Measurements from ENCODE around the gene FANCD2.

FANCD2 gene

GRCh38 chr3:10000686-10001085, 25.6 kb upstream of the FANCD2 start:
- peaks cover 63% of the 10 kb centered on the region for H3K36me3 ChIP-seq (ENCODE audit: control insufficient read depth, low read length)
- TF ChIP-seq CTCF (IDR thresholded peaks at IDR 0.05; ENCODE audit: low read depth, low read length, poor library complexity, severe bottlenecking) (no peak), EZH2phosphoT487 (IDR thresholded peaks at IDR 0.05; ENCODE audit: borderline replicate concordance, low read length) (no peak)
- H3K79me2 ChIP-seq (ENCODE audit: control insufficient read depth, low read length), result peaks cover 43% of the 10 kb centered on the region

GRCh38 chr3:10002951-10003350, 23.3 kb upstream of the FANCD2 start:
- Histone ChIP-seq H3F3A (ENCODE audit: control insufficient read depth, insufficient read depth) (peaks cover 3% of the 10 kb centered on the region; the same call in 1 of the 2 replicates), H3K9me3 (ENCODE audit: control insufficient read depth, insufficient read depth, low read length) (no peaks in the 10 kb centered on the region), H3K27ac (ENCODE audit: low read depth, low read length) (no peak overlapping the region), H4K20me1 (ENCODE audit: control insufficient read depth, insufficient read depth, low read depth, low read length) (peaks cover 7% of the 10 kb centered on the region), H3K79me2 (ENCODE audit: control insufficient read depth, low read length) (peaks cover 20% of the 10 kb centered on the region), H3K27me3 (ENCODE audit: control insufficient read depth, low read length) (no peaks in the 10 kb centered on the region), H3K36me3 (ENCODE audit: control insufficient read depth, low read length) (peaks cover 48% of the 10 kb centered on the region), H3K4me3 (ENCODE audit: low read length) (no peak overlapping the region), H3K4me2 (ENCODE audit: low read length) (no peak overlapping the region), H3K9me2 (replicated peaks; ENCODE audit: control insufficient read depth, low read length) (no peaks in the 10 kb centered on the region), H3K4me1 (ENCODE audit: control insufficient read depth, low read length) (no peaks in the 10 kb centered on the region)
- no peak for TF ChIP-seq CTCF (IDR thresholded peaks at IDR 0.05; ENCODE audit: low read depth, low read length, poor library complexity, severe bottlenecking)

More at GRCh38 chr3:10000686-10001085, 25.6 kb upstream of the FANCD2 start:
- Histone ChIP-seq H3K4me2 (ENCODE audit: low read length) (no peak overlapping the region), H4K20me1 (ENCODE audit: control insufficient read depth, insufficient read depth, low read depth, low read length) (peaks cover under 1% of the 10 kb centered on the region; the same call in 1 of the 2 replicates), H3K27ac (ENCODE audit: low read depth, low read length) (no peak overlapping the region), H3K9me3 (ENCODE audit: control insufficient read depth, insufficient read depth, low read length) (no peaks in the 10 kb centered on the region), H3K4me1 (ENCODE audit: control insufficient read depth, low read length) (no peaks in the 10 kb centered on the region), H3F3A (ENCODE audit: control insufficient read depth, insufficient read depth) (peaks cover 3% of the 10 kb centered on the region; the same call in 1 of the 2 replicates), H3K4me3 (ENCODE audit: low read length) (no peak overlapping the region), H3K9me2 (replicated peaks; ENCODE audit: control insufficient read depth, low read length) (no peaks in the 10 kb centered on the region), H3K27me3 (ENCODE audit: control insufficient read depth, low read length) (no peaks in the 10 kb centered on the region)

- Histone ChIP-seq H3K9me2 (replicated peaks; ENCODE audit: control insufficient read depth, low read length) (no peaks in the 10 kb centered on the region), H3F3A (ENCODE audit: control insufficient read depth, insufficient read depth) (peaks cover 3% of the 10 kb centered on the region; the same call in 1 of the 2 replicates)
These were observed 21.7 kb upstream of the FANCD2 start for GRCh38 chr3:10004506-10004905.

More at GRCh38 chr3:10004506-10004905, 21.7 kb upstream of the FANCD2 start:
- Histone ChIP-seq H3K4me1 (ENCODE audit: control insufficient read depth, low read length) (peaks cover 13% of the 10 kb centered on the region), H3K4me3 (ENCODE audit: low read length) (no peak overlapping the region), H3K79me2 (ENCODE audit: control insufficient read depth, low read length) (peaks cover 13% of the 10 kb centered on the region), H3K4me2 (ENCODE audit: low read length) (no peak overlapping the region), H3K27me3 (ENCODE audit: control insufficient read depth, low read length) (no peaks in the 10 kb centered on the region), H3K27ac (ENCODE audit: low read depth, low read length) (no peak overlapping the region), H4K20me1 (ENCODE audit: control insufficient read depth, insufficient read depth, low read depth, low read length) (peaks cover 12% of the 10 kb centered on the region), H3K9me3 (ENCODE audit: control insufficient read depth, insufficient read depth, low read length) (no peaks in the 10 kb centered on the region), H3K36me3 (ENCODE audit: control insufficient read depth, low read length) (peaks cover 35% of the 10 kb centered on the region)
- no peak for TF ChIP-seq EZH2phosphoT487 (IDR thresholded peaks at IDR 0.05; ENCODE audit: borderline replicate concordance, low read length)
- no peak for TF ChIP-seq CTCF (IDR thresholded peaks at IDR 0.05; ENCODE audit: low read depth, low read length, poor library complexity, severe bottlenecking)
